HepG2 (cell line): ENCODE data around the gene ULK3. TPM values are rescaled to one million over a fixed set of nuclear protein-coding genes. Genes with fewer than 3 reads are reported as not detected.

ENCODE experiments used
- ATAC-seq: fragments of 200-7000 bp; cut with Tn5 transposase; 3 replicates; pipeline ENCODE4 v1.9.1; 2020; ENCODE audit warnings: mild to moderate bottlenecking, moderate library complexity
- BruUV-seq: library from RNA; stranded (reverse); fragments of 400-500 nt; replicated peaks from 2 replicates; lab custom pipeline; 2021; lab: Mats Ljungman, UMichigan
- CTCF ChIA-PET: fragments of 300-600 bp; formaldehyde crosslinking; extraction: SDS; loops from one replicate; lab custom pipeline; 2021; ENCODE audit warnings: low total read pairs, inconsistent platforms, low intra/inter-chr PET ratio; lab: Yijun Ruan, JAX
- POLR2A ChIA-PET: fragments of 350-600 bp; sonication (Branson Sonifier 250); formaldehyde crosslinking; loops from one replicate; lab custom pipeline; 2020; ENCODE audit warnings: antibody characterized with exemption, inconsistent platforms; lab: Yijun Ruan, JAX
- DNase-seq: peaks from one replicate; pipeline ENCODE4 v3.0.0-alpha.2; 2015; ENCODE audit warnings: low spot score
- FAIRE-seq: peaks from 3 replicates; lab custom pipeline; 2011; peaks lifted over from hg19 to GRCh38; lab: Jason Lieb, UNC
- H2AFZ ChIP-seq: one replicate; pipeline ENCODE4 v1.6.1; 2011; ENCODE audit warnings: low read length, inconsistent platforms
- H3K27ac ChIP-seq: fragments of 300-600 bp; 3 replicates; pipeline ENCODE4 v1.8.0; 2011; ENCODE audit warnings: mixed run types, mild to moderate bottlenecking, mixed read lengths, low read length, inconsistent platforms; ENCODE audit not compliant: insufficient read depth; ENCODE audit errors: extremely low read length
- H3K27me3 ChIP-seq, 2 experiments: fragments of 200-600 bp in 1 of 2; 2 replicates in 1 of 2; 3 replicates in 1 of 2; pipeline versions ENCODE4 v1.6.0 to v1.8.0; 2011; ENCODE audit warnings: low read length in 2 of 2, mild to moderate bottlenecking in 2 of 2, moderate library complexity in 2 of 2, inconsistent platforms in 1 of 2; ENCODE audit not compliant: insufficient read depth in 2 of 2, control insufficient read depth in 1 of 2
- H3K36me3 ChIP-seq, 2 experiments: fragments of 200-600 bp in 1 of 2; replicated peaks in 1 of 2; 2 replicates in 1 of 2; 3 replicates in 1 of 2; pipeline versions ENCODE4 v1.5.1 to v1.8.0; 2011; ENCODE audit warnings: low read length in 2 of 2, inconsistent platforms in 1 of 2; ENCODE audit not compliant: insufficient read depth in 2 of 2, control insufficient read depth in 1 of 2
- H3K4me1 ChIP-seq: 2 replicates; pipeline ENCODE4 v1.5.1; 2012; ENCODE audit warnings: low read length, inconsistent platforms; ENCODE audit not compliant: insufficient read depth
- H3K4me2 ChIP-seq: 2 replicates; pipeline ENCODE4 v1.6.0; 2011; ENCODE audit warnings: low read depth, low read length, inconsistent platforms
- H3K4me3 ChIP-seq, 3 experiments: fragments of 200-600 bp in 1 of 3; sonication (generic), shearing (Covaris generic) in 1 of 3; replicated peaks in 1 of 3; 2 replicates each; pipeline ENCODE4 v1.5.1; 2011 to 2016; ENCODE audit warnings: low read length in 3 of 3, inconsistent platforms in 2 of 3, low read depth in 2 of 3, mild to moderate bottlenecking in 2 of 3, control low read depth in 1 of 3, mixed read lengths in 1 of 3; ENCODE audit not compliant: insufficient read depth in 1 of 3
- H3K79me2 ChIP-seq: one replicate; pipeline ENCODE4 v1.6.1; 2011; ENCODE audit warnings: low read length, inconsistent platforms; ENCODE audit not compliant: insufficient read depth
- H3K9ac ChIP-seq: 2 replicates; pipeline ENCODE4 v1.6.0; 2011; ENCODE audit warnings: mild to moderate bottlenecking, low read depth, low read length, inconsistent platforms; ENCODE audit not compliant: insufficient read depth
- H3K9me3 ChIP-seq: 2 replicates; pipeline ENCODE4 v1.5.1; 2012; ENCODE audit warnings: mild to moderate bottlenecking, low read length
- H4K20me1 ChIP-seq: 2 replicates; pipeline ENCODE4 v1.6.0; 2011; ENCODE audit warnings: inconsistent platforms, mild to moderate bottlenecking, low read length, moderate library complexity; ENCODE audit not compliant: insufficient read depth
- REST ChIP-seq, 2 experiments: IDR thresholded peaks; 2 replicates each; pipeline ENCODE4 v1.6.1; 2011 to 2012; ENCODE audit warnings: low read length in 2 of 2, borderline replicate concordance in 1 of 2, low read depth in 1 of 2, mild to moderate bottlenecking in 1 of 2, moderate library complexity in 1 of 2
- SMARCE1 ChIP-seq: fragments of 450-650 bp; IDR thresholded peaks from 2 replicates; pipeline ENCODE4 v1.6.1; 2017; ENCODE audit warnings: borderline replicate concordance
- TSC22D2 ChIP-seq: sonication (generic); formaldehyde crosslinking; IDR thresholded peaks from 2 replicates; pipeline ENCODE4 v1.5.1; 2020; ENCODE audit warnings: missing genetic modification reagents, mild to moderate bottlenecking, borderline replicate concordance
- ZBTB10 ChIP-seq: sonication (generic); formaldehyde crosslinking; IDR thresholded peaks from 2 replicates; pipeline ENCODE4 v1.4.0; 2020; ENCODE audit warnings: missing genetic modification reagents, borderline replicate concordance
- ZBTB26 ChIP-seq: IDR thresholded peaks from 2 replicates; pipeline ENCODE4 v1.6.1; 2016; ENCODE audit warnings: missing compliant biosample characterization, missing genetic modification reagents, borderline replicate concordance
- ZFP1 ChIP-seq: IDR thresholded peaks from 2 replicates; pipeline ENCODE4 v1.6.1; 2016
- ZNF232 ChIP-seq: sonication (generic); formaldehyde crosslinking; IDR thresholded peaks from 2 replicates; pipeline ENCODE4 v1.4.0; 2020; ENCODE audit warnings: missing genetic modification reagents, borderline replicate concordance
- ZXDC ChIP-seq: sonication (generic); formaldehyde crosslinking; IDR thresholded peaks from 2 replicates; pipeline ENCODE4 v1.5.0; 2020; ENCODE audit warnings: mild to moderate bottlenecking, missing genetic modification reagents
- WGBS: methylation state at CpG from one replicate; pipeline ENCODE4 v1.1.6; 2017; ENCODE audit warnings: low lambda C conversion rate; 5-methylcytosine and 5-hydroxymethylcytosine counted together
- in situ Hi-C: cut with HindIII; loops from 2 replicates; pipeline ENCODE4 v1.10.0; 2017; ENCODE audit warnings: low pct_unique_long_range_greater_than_20kb; ENCODE audit not compliant: extremely low pct_ligation_motif_present
- intact Hi-C: fragments of 100-400 bp; cut with micrococcal nuclease; formaldehyde crosslinking; loops from one replicate; pipeline ENCODE4 v1.10.0; 2022; ENCODE audit not compliant: unreplicated experiment
- polyA plus RNA-seq, 8 experiments: library from polyadenylated mRNA; depleted of rRNA in 3 of 8; stranded (reverse) in 7 of 8; unstranded in 1 of 8; fragments of >200 nt; fragmentation: Illumina TruSeq in 4 of 8; extraction: Trizol in 4 of 8; gene quantifications; 2 replicates each; pipeline versions ENCODE4 v1.2.1 to v1.2.3, GENCODE V29; 2011 to 2016; ENCODE audit warnings: low read depth in 4 of 8, missing spikeins in 1 of 8, mixed read lengths in 1 of 8; ENCODE audit not compliant: insufficient read depth in 1 of 8
- total RNA-seq, 5 experiments: library from RNA; depleted of rRNA; stranded (reverse); fragments of >200 nt; fragmentation: Illumina TruSeq; extraction: Trizol; gene quantifications; 2 replicates each; pipeline ENCODE4 v1.2.3, GENCODE V29; 2016; ENCODE audit warnings: low read depth in 1 of 5

ULK3 gene
- total and polyA plus RNA-seq, 2 of the 13 experiments (the other 11 are each of a cell fraction or from before 2014, with no cell fraction given), result 15.2 to 23.7 TPM

- Histone ChIP-seq H2AFZ (no peak overlapping the region), H3K4me1 (peaks cover 25% of the 10 kb centered on the region), H3K36me3 (peaks cover 18 to 38% of the 10 kb centered on the region in 2 experiments; a peak in 4 of 5 replicates), H3K27me3 (no peaks in the 10 kb centered on the region), H3K9ac (no peak overlapping the region), H3K79me2 (peaks cover 12% of the 10 kb centered on the region), H3K9me3 (no peaks in the 10 kb centered on the region), H3K4me3 (no peak overlapping the region), H3K27ac (no peak overlapping the region), H4K20me1 (0 out of 2 replicates have a peak, but pooled peaks cover 3% of the 10 kb centered on the region), H3K4me2 (no peak overlapping the region)
- intact Hi-C loops, result loop anchor here (2.0 kb wide), 1 partner anchor 13 kb away; the partner anchor contains the start of gene ULK3
- WGBS, result 98% methylated on average over 2 of the region's 2 CpGs
- ATAC-seq, result no peak
- in situ Hi-C loops, result no loop called here
- no TSS peak for BruUV-seq
- POLR2A ChIA-PET, result no interaction called here
- CTCF ChIA-PET, result no interaction called here
- FAIRE-seq, result no peak
- DNase-seq, result no peak
- TF ChIP-seq TSC22D2 (CRISPR knock-in tag) (no peak), ZXDC (CRISPR knock-in tag) (no peak), ZBTB26 (CRISPR knock-in tag) (no peak), ZBTB10 (no peak), SMARCE1 (no peak), REST (IDR thresholded peaks at IDR 0.05; ENCODE audit: borderline replicate concordance in 1 of 2, low read depth in 1 of 2, low read length in 2 of 2) (no peak), ZFP1 (CRISPR knock-in tag) (no peak), ZNF232 (no peak)
Observed at GRCh38 chr15:74855857-74856256, 12.9 kb upstream of the ULK3 start.
